DLD1 (cell line): ENCODE data around the gene FOXC2.
"Not testable (repeated sequence)": the region's sequence is repeated elsewhere in the genome, so short reads cannot be mapped to it uniquely, and the experiment has no call there.

Source experiments
- in situ Hi-C: cut with HindIII; loops from 2 replicates; pipeline ENCODE4 v1.10.0; 2017; ENCODE audit warnings: low sequenced_read_pairs

Gene FOXC2

DNA sequence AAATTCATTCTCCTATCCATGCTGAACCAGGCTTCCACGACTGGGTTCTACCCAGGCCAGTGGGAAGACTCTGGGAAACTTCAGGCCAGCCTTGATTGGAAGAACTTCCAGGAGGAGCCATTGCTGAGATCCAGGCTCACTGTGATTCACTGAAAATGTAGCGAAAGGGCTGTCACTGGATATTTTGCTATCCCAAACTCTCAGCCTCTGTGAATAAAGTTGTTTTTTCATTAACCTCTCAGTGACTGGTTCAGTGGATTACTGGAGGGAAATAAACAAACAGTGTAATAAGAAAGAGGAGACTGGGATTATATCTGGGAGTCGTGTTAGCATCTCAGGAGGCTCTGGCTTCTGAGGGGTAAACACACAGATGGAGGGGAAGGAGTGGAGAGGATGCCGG lies 14.8 kb downstream of the FOXC2 start:
- in situ Hi-C loops = no loop called here

DNA sequence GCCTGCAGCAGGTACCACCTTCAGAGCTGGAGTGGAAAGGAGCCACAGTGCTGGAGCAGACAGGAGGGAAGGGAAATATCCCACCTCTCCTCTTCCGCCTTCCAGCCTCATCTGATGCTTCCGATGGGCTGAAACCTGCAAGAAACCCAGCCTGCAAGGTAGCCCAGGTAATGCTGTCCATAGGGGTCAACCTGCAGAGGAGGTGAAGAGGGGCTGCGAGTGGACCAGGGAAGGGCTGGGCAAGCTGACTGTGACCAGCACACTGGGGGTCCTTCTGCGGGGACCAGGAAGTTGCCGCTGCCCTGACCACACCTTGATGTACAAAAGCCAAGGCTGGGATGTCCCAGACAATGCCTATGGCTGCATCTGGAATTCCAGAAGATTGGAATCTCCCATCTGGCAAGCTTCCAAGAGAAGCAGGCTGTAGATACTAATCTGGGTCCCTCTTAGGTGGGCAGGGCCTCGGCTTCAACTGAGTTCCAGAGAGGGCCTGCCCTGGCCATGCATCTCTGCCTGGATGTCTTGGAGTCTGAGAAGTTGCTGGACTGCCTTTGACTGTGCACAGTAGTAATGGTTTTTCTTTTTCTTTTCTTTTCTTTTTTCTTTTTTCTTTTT lies 17.5 kb downstream of the FOXC2 start:
- in situ Hi-C loops = no loop called here

DNA sequence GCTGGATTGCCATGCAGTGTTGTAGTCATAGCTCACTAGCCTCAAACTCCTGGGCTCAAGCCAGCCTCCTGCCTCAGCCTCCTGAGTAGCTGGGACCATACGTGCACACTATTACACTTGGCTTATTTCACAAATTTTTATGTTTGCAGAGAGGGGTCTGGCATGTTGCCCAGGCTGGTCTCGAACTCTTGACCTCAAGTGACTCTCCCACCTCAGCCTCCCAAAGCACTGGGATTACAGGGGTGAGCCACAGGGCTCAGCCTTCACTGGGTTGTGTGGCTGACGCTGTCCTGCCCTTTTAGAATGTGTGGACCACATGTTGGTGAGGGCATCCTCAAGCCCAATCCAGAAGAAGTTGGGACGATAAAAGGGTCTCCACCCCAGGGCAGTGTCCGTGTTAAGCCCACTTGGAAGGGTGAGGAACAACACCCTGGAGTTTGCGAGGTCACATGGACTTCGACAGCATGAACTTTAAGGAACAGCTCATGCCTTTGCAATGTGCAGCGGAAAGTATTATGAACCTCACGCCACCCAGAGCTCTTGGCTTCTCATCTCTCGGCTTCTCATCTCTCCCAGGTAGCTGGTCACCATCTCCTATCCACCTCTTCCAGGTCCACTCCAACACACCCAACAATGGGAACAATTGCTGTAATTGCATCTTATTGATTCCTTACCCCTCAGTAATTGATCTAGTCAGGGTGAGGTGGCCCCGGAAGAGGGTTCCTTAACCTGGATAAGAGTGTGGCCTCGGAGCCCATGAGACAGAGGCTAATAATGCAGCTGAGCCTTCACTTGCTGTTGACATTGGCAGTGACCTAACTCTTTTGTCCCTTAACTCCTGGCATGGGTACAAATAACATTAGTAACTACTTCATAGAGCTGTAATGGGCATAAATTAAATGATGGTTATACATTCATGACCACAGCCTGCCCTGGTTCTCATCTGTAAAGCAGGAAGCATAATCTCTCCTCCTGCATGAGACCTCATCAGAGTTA lies 18.4 kb downstream of the FOXC2 start:
- in situ Hi-C loops = no loop called here

DNA sequence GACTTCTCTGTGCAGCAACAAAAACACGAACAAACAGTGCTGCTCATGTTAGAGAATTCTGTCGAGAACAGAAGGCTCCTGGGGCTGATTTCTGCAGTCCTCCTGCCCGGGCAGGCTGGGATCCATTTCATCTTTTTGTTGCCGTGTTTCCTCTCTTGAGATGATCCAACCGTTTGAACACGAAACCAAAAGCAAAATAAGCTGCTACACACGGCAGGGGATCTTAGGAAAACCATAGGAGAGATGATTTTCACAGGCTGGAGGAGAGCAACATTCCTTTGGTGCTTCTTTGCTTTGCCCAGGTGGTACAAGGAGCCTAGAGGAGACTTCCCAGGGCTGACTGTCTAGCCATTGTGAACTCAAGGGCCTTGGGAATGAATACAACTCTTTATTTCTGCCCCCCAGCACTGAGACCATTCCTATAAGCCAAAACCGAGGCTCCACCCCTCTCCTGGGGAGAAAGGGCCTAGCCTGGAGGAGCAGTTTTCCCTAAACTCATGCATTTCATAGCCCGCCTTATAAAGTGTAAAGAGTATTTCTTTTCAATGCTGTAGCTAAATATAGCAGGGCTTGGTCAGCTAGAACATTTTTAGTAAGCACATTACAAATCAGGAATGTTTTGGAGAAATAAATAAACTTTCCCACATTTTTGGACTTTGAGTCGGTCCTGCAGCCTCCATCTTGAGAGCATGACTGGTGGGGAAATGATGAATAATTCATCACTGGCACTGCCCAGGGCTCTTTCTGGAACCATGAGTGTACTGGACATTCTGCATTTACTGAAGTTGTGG lies 19.4 kb downstream of the FOXC2 start:
- in situ Hi-C loops = no loop called here

DNA sequence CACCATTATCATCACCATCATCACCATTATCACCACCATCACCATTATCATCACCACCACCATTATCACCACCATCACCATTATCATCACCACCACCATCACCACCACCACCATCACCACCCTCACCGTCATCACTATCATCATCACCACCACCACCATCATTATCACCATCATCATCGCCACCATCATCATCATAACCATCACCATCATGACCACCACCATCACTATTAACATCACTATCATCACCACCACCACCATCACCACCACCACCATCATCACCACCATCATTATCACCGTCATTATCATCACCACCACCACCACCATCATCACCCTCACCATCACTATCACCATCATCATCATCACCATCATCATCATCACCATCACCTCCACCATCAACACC lies 20.9 kb downstream of the FOXC2 start:
- in situ Hi-C loops = no loop called here

DNA sequence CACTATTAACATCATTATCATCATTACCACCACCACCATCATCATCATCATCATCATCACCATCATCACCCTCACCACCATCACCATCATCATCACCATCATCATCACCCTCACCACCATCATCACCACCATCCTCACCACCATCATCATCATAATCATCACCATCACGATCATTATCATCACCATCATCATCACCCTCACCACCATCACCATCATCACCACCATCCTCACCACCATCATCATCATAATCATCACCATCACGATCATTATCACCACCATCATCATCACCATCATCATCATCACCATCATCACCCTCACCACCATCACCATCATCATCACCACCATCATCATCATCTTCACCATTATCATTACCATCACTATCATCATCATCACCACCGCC lies 21.3 kb downstream of the FOXC2 start:
- in situ Hi-C loops = not testable (repeated sequence)

DNA sequence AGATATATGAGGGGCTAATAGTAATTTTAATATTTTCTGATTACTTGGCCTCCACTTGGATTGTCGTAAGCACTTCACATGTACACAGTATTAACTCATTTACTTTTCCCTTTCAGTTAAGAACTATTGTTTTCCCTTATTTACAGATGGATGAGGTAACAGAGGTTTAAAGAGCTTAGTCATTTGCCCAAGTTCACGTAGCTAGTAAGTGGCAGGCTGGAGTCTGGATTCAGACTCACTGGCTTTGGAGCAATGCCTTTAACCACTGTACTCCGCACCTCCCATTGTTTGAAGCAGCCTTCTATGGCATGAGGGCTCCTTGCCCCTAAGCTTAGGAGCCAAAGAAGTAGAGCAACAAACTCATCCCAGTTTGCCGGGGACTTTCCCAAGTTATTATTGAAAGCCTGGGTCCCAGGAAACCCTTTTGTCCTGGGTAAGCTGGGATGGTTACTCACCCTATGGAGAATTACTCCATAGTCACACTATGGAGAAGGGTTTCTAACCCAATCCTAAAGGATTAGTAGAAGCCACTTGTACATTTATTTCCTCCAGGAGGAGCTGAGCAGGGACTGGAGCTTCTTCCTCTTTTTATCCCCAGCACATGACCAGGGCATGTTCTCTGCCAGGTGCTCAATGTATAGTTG lies 24.0 kb downstream of the FOXC2 start:
- in situ Hi-C loops = loop anchor here (5.0 kb wide), 1 partner anchor 72 kb away; no protein-coding TSS in a partner anchor

DNA sequence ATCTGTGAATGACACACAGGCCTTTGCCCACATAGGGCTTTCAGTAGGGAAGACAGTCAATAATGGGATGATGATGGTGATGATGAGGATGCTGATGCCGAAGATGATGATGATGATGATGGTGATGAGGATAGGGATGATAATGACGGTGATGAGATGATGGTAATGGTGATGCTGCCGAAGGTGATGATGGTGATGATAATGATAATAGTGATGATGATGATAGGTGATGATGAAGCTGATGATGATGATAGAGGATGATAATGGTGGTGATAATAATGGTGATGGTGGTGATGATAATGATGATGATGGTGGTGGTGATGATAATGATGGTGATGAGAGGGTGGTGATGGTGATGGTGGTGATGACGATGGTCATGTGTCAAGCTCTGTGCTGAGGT lies 24.6 kb downstream of the FOXC2 start:
- in situ Hi-C loops = loop anchor here (5.0 kb wide), 1 partner anchor 71 kb away; no protein-coding TSS in a partner anchor

DNA sequence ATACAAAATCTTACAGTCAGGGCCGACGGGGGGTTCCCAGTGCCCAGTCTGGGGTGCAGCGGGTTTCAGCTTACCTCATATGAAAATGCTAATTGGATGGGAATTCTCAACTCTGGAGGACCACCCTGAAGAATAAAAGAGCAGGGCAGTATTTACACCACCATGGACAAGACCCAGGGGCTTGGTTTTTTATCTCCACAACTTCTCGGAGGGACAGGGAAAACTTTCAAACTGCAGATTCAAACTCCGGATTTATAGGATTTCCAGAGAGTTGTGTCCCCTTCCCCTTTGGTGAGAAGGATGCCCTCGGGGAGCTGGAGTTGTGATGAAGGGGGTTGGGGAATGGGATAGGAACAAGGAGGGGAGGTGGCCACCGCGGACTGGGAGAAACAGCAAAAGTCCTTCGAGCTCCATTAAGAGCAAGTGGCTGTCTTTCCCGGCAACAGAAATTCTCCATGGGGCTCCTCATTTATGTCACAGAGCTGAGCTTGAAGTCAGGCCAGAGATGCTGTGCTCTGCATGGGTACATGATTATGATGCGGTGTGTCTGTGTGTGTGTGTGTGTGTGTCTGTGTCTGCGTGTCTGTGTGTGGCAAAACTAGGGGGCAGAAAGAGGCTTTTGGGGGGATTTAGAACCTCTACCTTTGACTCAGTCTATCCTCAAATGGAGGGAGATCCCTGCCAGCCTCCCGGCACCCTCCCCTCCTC lies 27.4 kb downstream of the FOXC2 start:
- in situ Hi-C loops = loop anchor here (5.0 kb wide), 1 partner anchor 68 kb away; no protein-coding TSS in a partner anchor

DNA sequence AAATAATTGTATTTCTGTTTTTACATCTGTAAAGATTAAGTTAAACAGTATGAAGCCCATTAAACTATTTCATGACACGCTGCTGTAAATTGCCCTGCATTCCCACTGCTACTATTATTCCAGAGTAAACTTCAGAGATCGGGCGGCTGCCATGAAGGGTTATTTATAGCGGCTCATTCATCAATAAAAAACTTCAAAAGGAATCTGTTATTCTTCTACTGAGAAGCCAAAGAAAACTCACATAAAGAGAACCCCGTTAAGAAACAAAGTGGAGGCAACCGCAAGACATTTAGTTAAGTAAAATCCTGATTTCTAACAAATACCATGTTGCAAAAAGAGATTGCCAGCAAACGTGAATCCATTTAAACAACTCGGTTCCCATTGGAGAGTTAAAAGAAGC lies 28.1 kb downstream of the FOXC2 start:
- in situ Hi-C loops = loop anchor here (5.0 kb wide), 1 partner anchor 68 kb away; no protein-coding TSS in a partner anchor

DNA sequence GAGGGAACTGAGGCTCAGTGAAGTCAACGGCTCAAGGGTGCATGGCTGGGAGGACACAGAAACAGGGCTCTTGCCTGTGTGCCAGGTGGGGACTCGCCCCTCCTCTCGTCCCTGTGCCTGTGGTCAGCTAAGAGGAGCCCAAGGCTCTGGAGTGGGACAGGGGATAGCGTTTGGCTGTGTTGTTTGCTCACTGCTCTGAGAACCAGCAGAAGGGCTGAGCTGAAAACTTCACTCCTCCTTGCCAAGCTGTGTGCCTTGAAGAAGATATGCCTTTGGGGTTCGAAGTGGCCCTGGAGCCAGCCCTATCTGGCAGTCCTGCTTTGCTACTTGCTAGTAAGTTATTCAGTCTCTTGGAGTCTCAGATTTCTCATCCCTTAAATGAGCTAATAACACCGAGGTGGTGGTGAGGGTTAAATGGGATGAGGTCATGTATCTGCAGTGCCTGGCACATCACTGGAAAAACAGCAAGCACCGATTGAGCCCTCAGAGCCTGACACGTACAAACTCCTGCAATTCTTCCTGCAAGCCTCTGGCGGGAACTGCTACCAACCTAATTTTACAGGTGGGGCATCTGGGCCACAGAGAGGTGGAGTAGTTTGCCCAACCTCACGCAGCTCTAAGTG lies 29.5 kb downstream of the FOXC2 start:
- in situ Hi-C loops = no loop called here

DNA sequence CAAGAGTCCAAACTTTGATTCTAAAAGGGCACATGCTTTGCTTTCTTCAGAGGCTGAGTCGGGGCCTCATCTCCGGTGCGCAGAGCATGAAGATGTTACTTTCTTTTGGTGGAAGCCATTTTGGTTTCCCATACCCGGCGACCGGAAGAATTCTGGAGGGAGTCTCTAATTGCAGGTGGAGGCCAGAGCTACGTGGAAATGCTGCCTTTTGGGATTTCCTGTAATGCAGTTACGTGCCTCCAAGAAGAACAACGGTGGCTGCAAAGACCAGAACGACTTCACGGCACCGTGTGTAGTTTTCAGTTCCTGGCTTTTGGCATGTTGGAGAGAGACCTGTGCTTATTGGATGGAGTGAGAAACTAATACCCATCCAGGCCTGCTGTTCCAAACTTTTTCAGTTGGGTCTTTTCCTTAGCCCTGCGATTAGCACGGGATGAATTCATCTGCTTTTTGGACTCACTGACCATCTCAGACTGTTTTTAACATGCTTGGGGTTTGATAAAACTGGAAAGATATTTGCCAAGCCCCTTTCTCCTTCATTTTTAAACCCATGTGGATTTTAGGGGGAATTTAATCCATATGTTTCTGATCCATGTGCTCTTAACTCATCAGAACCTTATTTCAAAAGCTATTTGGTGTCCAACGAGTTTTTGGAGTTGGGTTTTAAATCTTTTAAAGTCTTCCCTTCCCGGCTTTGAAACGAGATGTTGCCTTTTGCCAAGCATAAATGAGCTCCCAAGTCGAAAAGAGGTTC lies 30.7 kb downstream of the FOXC2 start:
- in situ Hi-C loops = no loop called here

DNA sequence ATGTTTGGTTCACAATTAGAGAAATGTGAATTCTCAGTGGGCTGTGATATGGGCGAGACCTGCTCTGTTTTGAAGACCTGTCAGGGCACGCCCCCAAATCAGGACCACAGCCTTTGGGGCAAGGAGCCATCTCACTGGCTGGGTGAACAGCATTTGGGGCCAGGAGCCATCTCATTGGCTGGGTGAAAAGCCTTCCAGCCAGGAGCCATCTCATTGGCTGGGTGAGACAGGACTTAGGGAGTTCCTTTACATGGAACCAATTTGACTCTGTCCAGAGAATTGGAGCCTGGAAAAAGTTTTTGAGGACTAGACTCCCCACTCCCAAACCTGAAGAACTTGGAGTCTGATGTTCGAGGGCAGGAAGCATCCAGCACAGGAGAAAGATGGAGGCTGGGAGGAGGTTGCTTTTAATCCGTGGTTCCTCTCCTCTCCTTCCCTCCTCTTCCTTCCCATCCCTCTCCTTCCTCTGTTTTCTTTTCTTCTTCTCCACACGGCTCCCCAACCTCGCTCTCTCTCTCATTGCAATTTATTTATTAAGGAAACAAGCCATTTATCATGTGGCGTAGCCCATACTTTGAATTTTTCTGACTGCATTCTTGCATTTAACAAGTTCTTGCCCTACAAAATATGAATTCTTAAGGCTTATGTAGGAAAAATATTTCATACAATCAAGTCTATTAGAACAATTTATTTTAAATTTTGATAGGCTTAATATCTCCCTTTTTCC lies 31.4 kb downstream of the FOXC2 start:
- in situ Hi-C loops = no loop called here

DNA sequence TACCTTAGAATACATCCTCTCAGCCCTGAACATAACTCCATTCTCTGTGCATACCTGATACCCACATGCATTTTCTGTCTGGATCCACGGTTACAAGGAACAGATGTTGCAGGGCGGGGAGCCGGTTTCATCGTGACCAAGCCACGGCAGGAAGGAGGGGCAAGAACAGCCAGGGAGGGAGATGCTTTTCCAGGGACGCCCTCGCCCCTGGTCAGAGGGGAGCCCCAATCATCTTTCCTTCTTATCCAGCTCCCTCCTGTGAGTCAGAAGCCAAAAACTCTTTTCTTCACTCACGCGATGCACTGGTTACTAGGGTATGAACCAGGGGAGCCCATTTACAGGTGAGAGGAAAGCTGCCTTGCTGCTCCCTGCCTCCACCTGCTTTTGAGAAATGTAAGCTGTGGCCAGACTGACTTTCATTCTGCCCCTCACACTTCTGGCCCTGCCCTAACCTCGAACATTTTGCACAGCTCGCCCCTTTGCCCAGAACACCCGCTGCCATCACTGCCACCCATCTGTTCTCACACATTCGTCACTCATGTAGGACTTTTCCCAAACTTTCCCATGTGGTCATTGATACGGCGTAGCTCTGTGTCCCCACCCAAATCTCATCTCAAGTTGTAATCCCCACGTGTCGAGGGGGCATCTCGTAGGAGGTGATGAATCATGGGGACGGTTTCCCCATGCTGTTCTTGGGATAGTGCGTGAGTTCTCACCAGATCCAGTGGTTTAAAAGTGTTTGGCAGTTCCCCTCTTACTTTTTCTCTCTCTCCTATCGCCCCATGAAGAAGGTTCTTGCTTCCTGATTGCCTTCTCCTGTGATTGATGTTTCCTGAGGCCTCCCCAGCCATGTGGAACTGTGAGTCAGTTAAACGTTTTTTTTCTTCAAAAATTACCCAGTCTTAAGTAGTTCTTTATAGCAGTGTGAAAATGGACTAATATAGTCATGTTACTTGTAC lies 32.3 kb downstream of the FOXC2 start:
- in situ Hi-C loops = no loop called here

DNA sequence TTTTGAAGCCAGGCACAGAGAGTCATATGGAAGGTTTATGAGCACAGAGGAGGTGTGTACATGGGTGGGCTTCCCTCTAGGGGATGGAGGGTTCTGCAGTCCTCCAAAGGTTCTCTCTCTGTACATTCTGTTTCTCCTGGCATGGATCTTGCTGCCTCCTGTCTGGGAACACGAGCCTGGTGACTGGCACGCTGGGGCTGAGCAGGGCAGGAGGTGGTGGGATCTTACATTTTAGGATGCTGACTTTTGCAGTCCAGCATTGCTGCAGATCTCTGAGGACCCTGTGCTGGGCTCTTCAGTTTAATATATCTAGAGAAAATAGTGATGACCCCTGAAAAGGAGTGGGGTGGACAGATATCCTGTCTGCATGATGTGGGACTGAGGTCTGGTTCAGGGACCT lies 34.7 kb downstream of the FOXC2 start:
- in situ Hi-C loops = no loop called here

DNA sequence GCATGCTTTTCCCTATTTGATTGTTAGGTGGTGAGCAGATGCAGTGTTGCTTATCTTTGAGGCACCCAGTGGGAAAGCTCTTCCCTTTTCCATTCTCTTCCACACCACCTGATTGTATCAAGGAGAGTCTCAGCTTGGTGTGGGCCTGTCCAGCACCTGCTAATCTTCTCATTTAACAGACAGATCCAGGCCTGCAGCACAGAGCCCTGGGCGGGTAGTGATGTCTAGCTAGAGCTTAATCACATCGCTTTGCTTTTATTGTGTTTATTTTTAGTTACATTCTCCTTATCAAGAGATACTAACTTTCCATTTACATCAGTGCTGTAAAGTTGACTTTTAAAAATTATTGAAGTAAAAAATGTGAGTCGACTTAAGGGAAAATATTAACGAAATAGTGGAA lies 35.9 kb downstream of the FOXC2 start:
- in situ Hi-C loops = no loop called here
